ENCODE data around the gene NR2F1-AS1.

GRCh38 chr5:93433422-93433821 lies 147.6 kb downstream of the NR2F1-AS1 start:
- TF ChIP-seq YY1 (IDR thresholded peaks at IDR 0.05) (no peak), REST (IDR thresholded peaks at IDR 0.05) (no peak), GABPA (IDR thresholded peaks at IDR 0.05 in 1 of 2, conservative IDR thresholded peaks at IDR 0.05 in 1 of 2) (no peak), SP1 (IDR thresholded peaks at IDR 0.05) (no peak), FOXA1 (IDR thresholded peaks at IDR 0.05) (no peak), ATF3 (IDR thresholded peaks at IDR 0.05) (no peak), RXRA (IDR thresholded peaks at IDR 0.05) (no peak), HNF4A (conservative IDR thresholded peaks at IDR 0.05) (no peak), JUND (IDR thresholded peaks at IDR 0.05) (no peak), RAD21 (IDR thresholded peaks at IDR 0.05) (no peak)
- TF ChIP-seq, protein P1, sequence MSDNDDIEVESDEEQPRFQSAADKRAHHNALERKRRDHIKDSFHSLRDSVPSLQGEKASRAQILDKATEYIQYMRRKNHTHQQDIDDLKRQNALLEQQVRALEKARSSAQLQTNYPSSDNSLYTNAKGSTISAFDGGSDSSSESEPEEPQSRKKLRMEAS (IDR thresholded peaks at IDR 0.05): no peak
- TF ChIP-seq, protein P2, sequence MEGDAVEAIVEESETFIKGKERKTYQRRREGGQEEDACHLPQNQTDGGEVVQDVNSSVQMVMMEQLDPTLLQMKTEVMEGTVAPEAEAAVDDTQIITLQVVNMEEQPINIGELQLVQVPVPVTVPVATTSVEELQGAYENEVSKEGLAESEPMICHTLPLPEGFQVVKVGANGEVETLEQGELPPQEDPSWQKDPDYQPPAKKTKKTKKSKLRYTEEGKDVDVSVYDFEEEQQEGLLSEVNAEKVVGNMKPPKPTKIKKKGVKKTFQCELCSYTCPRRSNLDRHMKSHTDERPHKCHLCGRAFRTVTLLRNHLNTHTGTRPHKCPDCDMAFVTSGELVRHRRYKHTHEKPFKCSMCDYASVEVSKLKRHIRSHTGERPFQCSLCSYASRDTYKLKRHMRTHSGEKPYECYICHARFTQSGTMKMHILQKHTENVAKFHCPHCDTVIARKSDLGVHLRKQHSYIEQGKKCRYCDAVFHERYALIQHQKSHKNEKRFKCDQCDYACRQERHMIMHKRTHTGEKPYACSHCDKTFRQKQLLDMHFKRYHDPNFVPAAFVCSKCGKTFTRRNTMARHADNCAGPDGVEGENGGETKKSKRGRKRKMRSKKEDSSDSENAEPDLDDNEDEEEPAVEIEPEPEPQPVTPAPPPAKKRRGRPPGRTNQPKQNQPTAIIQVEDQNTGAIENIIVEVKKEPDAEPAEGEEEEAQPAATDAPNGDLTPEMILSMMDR (IDR thresholded peaks at IDR 0.05; ENCODE audit: low read depth, low read length, missing input control): no peak
- TF ChIP-seq, protein P3, sequence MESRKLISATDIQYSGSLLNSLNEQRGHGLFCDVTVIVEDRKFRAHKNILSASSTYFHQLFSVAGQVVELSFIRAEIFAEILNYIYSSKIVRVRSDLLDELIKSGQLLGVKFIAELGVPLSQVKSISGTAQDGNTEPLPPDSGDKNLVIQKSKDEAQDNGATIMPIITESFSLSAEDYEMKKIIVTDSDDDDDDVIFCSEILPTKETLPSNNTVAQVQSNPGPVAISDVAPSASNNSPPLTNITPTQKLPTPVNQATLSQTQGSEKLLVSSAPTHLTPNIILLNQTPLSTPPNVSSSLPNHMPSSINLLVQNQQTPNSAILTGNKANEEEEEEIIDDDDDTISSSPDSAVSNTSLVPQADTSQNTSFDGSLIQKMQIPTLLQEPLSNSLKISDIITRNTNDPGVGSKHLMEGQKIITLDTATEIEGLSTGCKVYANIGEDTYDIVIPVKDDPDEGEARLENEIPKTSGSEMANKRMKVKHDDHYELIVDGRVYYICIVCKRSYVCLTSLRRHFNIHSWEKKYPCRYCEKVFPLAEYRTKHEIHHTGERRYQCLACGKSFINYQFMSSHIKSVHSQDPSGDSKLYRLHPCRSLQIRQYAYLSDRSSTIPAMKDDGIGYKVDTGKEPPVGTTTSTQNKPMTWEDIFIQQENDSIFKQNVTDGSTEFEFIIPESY (IDR thresholded peaks at IDR 0.05): no peak
